ENCODE results near the gene OLA1.

Gene OLA1

DNA sequence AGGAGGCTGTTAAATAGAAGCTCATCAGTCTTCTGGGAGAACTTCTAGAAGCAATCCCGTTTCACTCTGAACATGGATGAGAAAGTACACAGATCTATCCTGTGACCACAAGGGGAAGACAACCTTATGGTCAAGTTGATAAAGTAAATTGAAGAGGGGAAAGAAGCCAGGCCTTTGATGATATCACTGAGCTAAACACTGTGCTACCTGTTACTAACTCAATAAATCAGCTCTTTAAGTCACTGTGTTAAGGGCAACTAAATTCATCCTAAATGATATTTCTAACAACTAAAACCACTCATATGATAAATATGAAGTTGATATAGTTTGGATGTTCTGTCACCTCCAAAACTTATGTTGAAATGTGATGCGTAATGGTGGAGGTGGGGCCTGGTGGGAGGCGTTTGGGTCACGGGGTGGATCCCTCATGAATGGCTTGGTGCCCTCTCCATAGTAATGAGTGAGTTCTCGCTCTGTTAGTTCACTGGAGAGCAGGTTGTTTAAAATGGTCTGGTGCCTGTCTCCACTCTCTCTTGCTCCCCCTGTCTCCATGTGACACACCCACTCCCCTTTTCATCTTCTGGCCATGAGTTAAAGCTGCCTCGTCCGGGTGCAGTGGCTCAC is 23.6 kb downstream of the OLA1 start:
- no peak for DNase-seq

DNA sequence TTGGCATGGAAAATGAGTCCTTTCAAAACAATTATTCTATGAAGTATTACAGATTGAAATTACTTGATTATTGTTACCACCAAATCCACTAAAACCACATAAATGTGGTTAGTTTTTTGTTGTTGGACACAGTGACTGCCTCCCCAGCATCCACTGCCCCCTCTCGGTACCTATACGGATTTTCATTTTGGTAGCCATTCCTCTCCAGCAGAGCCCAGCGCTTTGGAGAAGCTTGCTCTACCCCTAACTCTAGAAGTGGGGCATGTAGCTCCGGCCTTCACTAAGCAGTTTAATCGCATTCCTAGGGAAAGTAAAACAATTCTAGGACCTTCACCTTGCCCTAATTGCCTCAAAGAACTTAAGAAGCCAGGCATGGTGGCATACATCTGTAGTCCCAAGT is 24.2 kb downstream of the OLA1 start:
- no peak for DNase-seq

DNA sequence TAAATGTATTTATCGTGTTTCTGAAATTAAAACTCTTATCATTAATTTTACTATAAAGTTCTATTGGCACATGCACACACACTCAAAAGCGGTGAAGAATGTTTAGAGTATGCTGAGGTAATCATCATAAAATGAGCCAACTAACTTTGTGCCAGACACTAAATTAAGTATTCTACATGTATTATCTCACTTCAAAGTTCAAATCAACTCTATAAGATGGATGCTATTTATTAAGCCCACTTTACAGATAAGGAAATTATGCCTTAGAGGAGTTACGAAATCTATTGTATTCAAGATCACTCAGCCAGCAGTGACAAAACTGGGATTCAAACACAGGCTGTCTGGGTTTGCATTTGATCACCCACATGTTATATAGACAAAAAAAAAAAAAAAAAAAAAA is 24.9 kb downstream of the OLA1 start:
- DNase-seq, result no peak

DNA sequence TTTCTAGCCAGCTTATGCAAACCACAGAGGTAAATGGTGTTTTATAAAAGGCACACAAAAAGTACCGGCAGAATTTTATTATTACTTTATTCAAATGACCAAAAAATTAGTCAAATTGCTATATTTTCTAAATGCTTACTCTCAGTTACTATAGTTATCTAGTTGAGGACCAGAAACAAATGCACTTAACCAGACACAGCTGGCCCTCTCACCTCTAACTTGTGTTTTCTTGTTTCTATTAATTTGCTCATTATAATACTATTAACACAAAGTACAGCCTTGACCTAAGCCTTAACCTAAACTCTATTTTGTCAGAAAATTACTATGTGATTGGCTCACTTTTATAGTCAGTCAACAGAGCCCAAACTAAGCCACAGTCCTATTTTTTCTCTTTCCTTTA is 26.2 kb downstream of the OLA1 start:
- no peak for DNase-seq

DNA sequence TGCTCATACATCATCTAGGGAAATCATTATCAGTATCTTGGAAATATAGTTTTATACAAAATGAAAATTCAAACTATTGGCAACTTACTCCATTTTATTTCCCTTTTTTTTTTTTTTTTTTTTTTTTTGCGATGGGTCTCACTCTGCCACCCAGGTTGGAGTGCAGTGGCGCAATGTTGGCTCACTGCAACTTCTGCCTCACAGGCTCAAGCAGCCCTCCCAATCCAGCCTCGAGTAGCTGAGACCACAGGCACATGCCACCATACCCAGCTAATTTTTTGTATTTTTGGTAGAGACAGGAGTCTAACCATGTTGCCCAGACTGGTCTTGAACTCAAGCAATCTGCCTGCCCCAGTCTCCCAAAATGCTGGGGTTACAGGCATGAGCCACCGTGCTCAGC is 29.0 kb downstream of the OLA1 start:
- no peak for DNase-seq

DNA sequence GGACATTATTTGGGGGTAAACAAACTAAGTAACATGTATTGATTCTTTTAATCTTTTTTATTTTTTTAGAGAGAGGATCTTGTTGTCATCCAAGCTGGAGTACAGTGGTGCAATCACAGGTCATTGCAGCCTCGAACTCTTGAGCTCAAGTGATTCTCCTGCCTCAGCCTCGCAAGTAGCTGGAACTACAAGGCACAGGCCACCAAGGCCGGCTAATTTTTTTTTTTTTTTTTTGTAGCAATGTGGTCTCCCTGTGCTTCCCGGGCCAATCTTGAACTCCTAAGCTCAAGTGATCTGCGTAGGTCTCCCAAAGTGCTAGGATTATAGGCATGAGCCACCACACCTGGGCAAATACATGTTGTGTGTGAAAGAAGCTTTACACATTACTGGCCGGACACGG is 29.6 kb downstream of the OLA1 start:
- no peak for DNase-seq

DNA sequence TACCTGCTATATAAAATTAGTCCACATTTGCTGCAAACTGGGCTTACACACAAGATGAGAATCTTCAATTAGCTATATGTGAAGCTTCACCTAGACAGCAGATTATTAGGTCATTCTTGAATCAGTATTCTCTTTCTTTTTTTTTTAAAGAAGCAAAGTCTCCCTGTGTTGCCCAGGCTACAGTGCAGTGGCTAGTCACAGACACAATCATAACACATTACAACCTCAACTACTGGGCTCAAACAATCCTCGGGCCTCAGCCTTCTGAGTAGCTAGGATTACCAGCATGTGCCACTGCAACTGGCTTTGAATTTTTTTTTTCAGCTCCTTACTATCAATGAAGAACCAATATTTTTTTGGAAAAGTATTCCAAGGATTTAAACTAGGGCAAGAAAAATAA is 30.5 kb downstream of the OLA1 start:
- no peak for DNase-seq

DNA sequence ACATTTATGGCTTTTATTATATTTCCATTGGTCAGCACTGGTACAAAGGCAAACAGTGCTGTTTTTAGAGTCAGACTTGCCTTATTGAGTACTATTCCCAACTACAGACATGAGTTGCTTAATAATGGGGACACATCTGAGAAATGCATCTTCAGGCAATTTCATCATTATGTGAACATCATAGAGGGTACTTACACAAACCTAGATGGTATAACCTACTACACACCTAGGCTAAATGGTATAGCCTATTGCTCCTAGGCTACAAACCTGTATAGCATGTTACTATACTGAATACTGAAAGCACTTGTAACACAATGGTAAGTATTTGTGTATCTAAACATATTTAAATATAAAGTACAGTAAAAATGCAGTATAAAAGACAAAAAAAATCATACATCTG is 36.4 kb downstream of the OLA1 start:
- no peak for DNase-seq

DNA sequence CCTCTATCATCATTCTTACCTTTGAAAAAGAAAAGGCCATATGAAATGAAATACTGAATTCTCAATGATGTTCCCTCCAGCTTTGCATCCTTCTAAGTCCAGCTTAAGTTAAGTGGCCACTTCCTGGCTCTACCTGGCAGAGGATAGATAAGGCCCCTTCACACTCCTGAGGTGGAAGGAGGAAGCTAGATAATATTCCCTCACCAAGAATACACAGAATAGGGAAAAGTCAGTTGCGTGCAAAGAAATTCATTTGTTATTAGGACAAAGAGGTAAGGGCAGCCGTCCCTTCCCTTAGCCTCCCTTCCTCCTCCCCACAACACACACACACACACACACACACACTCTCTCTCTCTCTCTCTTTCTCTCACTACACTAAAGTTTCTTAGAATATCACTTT is 37.5 kb downstream of the OLA1 start:
- no peak for DNase-seq

DNA sequence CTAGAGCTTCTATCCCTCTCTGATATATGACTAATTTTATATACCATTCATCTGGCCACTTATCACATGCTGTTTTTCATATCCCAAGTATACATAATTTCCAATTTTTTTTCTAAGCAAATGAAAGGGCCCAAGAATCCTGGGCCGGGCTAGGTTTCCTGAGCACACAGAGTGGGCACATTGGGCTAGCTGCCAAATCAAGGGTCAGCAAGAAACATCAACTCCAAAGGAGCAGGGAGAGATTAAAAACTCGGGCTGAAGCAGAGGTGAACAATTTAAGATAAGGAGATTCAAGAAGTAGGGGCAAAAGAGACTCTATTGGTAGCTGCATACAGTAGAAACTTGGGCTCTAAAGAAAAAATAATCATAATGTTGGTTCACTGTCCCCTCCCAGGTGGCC is 39.0 kb downstream of the OLA1 start:
- no peak for DNase-seq

DNA sequence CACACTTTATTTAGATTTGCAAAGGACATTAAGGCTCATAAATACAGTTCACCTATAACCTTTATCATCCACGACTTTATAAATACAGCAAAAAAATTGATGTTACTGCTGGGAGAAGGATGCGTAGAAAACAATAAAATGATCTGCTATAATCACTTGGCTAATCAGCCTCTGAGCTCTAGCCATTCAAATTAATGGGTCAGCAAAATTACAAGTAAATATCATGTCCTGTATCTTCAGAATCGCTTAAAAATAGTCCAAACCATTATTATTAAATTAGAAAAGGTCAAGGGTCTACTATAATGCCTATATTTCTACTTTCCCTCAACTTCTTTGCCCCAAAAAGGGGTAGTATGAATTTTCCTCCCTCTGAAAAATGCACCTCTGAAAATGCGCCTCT is 40.3 kb downstream of the OLA1 start:
- no peak for DNase-seq

DNA sequence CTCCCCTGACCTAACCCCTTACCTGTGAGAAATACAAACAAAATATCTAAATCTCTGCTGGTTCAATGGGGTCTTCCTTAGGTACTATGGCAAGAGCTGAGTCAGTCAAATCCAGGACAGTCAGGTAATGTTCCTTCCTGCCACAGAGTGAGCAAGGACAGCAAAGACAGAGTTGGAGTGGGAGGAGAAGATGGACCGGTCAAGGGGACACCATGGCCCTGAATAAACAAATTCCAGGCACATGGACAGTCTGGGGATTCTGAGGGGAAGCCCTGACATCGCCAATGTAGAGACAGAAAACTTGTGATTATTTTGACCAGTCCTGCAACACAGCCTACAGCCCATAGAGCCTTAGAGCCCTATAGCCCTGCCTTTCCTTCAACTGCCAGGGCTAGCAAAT is 42.8 kb downstream of the OLA1 start:
- DNase-seq, result no peak

DNA sequence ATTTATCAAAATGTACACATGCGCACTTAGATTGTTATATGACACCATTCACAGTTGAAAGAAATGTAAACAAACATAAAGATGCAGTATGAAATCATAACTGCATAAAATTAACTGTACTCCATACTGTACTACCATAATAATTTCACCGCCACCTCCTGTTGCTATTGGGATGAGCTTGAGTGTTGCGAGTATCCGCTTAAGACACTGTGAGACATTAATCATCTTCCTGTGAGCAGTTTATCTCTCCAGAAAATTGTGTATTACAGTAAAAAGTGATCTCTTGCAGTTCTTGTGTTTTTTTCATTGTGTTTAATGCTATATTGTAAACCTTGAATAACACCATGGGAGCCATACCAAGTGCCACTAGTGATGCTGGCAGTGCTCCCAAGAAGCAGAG is 46.1 kb downstream of the OLA1 start:
- DNase-seq, result no peak

DNA sequence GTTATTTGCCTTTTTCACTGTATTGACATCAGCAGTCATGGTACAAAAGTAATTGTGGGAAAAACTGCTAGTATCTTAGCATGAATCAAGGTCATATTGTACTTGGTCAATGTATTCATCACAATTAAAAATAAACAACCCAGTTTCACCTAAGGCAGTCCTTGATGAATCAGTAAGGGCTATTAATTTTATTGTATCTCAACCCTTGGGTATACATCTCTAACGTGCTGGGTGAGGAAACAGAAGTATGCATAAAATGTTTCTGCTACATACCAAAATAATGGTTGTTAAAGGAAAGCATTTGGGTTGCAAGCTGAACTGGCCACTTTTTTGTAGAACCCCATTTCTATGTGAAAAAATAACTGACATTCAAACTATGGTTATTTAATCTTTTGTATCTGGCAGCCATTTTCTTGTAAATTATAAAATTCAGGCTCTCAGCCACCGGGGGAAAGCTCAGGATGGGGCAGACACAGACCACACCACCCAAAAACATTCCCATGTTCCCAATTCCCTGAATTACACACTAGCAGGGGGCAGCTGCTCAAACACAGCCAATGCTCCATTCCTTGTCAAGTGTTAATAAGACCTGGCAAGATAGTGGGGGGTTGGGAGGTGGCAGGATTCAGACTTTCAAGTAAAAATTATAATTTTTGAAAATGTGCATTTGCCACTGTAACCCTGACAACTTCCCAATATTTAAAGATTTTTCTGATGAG is 49.3 kb downstream of the OLA1 start:
- no peak for DNase-seq

DNA sequence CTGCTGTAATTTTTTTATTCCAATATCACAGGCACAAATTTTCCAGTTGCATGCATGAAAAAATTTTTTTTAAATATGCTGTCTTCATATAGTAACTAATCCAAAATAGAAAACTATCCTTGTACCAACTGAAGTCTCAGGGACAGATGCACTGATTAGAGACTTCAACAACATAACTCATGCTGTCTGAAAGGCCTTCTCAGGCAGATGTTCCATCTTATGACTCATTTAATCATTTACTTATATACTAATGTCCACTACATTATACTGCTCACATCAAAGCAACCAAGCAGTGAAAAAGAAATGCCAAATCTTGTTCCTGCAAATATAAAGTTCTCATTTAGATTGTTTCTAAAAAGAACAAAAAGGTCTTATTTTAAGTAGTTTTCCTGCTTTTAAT is 53.1 kb downstream of the OLA1 start:
- no peak for DNase-seq

DNA sequence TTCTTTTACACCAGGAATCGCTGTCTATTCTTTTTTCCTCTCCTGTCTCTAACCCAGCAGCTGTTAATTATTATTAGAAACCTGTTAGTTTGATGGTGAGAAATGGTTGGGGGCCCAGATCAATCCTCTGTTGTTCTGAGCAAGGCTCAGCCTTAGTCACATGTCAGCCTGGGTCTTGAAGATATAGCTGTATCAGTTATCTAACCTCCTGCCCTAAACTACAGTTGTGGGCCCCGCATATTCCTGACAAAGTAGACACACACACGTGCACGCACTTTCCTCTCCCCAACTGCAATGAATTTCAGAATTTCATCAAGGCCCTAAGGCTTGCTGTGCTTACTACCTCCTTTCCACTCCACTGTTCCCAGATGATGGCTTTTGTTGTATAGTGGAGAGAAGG is 54.6 kb downstream of the OLA1 start:
- no peak for DNase-seq

DNA sequence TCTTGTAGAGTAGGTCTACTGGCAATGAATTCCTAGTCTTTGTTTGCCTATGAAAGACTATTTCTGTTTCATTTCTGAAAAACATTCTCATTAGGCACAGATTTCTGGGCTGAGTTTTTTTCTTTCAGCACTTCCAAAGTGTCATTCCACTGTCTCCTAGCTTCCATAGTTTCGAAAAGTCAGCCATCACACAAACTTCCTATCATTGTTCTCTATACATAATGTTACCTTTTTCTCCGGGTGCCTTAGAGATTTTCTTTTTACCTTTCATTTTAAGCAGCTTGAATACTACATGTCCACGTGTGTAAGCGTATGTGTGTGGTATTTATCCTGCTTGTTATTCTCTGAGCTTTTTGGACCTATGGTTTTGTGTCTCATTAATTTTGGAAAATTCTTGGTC is 55.7 kb downstream of the OLA1 start:
- DNase-seq, result no peak

DNA sequence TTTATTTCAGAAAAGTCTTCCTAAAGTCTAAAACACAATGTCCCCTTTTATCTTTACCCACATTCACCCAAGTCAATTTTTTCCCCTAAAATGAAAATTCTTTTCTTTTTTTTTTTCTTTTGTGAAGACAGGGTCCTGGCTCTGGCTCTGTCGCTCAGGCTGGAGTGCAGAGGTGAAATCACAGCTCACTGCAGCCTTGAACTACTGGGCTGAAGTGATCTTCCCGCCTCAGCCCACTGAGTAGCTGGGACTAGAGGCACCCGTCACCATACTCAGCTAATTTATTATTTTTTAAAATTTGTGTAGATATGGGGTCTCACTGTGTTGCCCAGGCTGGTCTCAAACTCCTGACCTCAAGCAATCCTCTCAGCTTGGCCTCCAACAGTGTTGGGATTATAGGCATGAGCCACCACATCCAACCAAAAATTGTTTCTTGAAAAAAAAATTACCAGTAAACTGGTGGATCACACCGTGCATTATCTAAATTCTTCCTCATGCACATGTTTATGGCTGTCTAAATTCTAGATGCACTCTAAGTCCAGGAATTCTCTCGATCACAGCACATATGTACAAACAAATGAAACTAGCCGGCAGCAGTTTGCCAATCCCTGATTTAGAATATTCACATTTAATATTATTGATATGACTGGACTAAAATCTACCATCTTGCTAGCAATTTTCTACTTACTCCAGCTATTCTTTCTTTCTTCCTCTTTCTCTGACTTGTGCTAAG is 56.8 kb downstream of the OLA1 start:
- DNase-seq, result no peak

DNA sequence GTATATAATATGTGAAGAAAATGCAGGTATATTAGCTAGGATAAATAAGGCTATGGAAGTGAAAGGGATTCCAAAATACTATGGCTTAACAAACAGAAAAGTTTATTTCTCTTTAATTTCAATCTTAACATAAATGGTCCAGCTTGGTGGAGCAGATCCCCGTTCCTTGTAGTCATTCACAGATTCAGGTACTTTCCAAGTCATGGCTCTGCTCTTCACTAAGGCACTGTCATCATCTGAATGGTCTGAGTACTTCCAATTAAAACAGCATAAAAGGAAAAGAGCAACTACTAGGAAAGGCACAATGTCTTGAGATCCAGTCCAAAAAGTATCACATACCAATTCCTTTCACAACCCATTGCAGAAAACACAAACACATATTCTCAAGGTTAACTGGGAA is 63.4 kb downstream of the OLA1 start:
- DNase-seq, result no peak

DNA sequence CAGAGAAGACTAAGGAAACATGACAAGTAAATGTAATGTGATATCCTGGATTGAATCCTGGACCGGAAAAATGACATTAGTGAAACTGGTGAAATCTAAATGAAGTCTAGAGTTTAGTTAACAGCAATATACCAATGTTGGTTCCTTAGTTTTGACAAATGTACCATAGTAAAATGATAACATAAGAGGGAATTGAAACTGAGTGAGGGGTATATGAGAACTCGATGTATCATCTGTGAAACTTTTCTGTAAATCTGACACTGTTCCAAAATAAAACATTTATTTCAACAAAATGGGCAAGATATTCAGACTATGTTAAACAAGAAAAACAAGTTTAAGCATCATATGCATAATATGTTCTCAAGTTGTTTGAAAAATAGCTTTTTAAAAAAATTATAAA is 63.8 kb downstream of the OLA1 start:
- no peak for DNase-seq

DNA sequence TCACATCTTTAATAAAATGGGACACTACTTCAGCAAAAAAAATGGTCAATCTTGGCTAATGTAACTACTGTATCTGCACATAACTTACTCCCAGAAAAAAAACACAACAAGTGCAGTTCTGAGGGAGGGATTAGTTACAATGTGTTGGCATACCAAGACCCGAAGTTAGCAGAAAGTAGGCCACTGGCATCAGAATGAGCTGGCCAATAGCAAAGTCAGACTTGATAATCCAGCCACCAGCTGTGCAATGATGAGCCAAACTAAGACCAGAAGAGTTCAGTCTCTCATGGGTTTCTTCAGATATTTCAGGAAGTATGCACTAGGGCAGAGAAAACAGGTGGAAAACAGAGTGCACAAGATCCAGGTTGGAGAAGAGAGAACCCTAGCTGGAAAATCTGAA is 65.3 kb downstream of the OLA1 start:
- no peak for DNase-seq

DNA sequence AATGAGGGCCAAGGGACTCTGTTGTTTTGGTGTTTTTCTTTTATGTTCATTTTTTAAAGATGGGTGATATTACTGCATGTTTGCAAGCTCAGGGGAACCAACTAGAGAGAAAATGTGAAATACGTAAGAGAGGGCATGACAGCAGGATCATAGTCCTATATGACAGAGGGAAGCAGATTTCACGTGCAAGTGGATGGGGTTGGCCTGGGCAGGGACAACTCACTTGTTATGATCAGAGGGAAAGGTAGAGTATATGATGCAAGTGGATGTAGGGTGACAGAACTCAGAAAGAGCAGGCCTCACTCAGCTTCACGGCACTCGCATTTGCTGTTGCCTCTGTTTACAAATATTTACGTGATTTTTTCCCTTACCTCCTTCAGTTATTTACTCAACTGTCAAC is 67.0 kb downstream of the OLA1 start:
- no peak for DNase-seq

DNA sequence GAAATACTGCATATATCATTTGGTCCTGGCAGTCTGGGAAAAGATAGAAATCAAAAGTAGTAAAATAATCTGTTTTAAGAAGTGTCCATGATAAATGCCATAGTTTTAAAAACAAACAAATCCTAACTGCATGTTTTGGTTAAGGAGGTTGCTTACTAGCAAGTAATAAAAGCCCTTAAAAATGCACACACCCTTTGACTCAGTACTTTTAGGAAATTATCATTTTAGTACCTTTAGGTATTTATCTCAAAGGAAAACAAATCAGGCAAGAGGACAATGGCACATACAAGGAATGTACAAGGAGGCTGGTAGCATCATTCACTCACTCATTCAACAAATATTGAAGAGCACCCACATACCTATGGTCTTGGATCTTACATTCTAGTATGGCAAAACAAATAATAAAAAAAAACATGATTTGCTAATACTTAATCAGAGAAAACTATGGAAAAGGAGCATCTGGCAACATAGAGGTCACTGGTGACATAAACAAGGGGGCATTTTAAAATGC is 67.6 kb downstream of the OLA1 start:
- DNase-seq, result no peak

All from amygdala (tissue), 56 donors.